ENCODE results near the gene KCNIP4.

The KCNIP4 gene

DNA sequence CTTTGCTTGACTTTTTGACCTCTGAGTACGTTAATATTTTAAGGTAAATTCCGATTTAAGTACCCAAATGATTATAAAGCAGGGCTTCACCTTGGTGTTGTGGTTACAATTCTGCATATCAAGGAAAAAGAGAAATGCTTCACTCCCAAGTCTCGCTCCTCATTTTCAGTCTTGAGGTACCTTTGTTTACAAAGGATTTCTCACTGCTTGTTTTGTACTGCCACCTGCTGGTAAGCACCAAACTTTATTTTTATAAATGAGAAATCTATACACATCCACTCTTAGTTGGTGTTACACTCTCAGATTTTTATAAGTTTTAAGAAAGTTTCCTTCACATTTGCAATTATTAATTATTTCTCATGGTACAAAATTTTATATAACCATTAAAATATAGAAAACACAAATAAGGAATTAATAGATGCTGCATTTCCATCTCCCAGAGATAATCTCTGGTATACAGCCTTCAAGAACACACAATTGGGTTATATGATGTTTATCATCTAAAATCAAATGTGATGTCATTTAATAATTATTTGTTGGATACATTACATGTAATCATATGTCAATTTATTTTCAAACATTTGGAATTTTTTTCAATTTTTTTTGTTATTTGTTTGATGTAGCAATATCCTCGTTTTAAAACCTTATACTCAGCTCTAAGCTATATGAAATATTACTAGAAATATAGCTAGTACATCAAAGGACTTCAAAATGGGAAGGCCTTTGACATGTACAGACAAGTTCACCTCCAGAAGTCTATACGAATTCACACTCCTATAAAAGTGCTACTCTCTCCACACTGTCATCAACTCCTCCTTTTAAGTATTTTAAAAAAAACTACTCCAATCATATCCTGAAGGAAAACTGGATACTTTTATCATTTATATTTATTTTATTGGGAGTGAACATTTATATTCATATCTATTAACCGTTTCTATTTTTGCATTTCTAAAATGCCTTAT is 179.9 kb downstream of the KCNIP4 start:
- DNase-seq (ENCODE audit: low read depth in 1 of 2, low spot score in 1 of 2): no peak

DNA sequence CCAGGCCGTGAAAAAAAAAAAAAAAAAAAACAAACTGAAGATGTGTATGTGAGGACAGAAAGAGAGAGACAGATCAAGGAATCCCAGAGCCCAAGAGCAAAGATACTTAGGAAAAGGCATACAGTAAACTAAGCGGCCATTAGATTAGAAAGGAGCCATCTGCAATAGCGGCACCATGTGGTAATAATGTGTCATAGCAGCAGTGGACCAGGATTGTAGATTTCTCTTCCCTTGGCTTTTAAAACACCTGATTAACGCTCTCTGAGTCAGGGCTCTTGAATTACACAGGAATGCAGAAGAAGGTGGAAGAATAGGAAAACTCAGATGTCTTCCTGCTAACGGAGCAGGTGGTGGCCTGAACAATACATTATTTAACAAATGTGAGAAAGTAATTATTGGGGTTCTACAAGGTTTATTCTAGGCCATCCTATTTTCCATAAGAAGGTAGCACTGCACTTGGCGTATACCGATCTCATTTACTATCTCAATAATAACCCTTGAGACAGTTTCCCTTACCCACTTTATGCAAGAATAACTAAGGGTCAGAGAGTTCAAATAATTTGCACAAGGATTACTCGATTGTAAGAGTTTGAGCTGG is 182.7 kb downstream of the KCNIP4 start:
- DNase-seq (ENCODE audit: low read depth in 1 of 2, low spot score in 1 of 2): no peak

GRCh38 chr4:21763855-21764254 is 184.7 kb downstream of the KCNIP4 start:
- no peak for DNase-seq (ENCODE audit: low read depth in 1 of 2, low spot score in 1 of 2)

DNA sequence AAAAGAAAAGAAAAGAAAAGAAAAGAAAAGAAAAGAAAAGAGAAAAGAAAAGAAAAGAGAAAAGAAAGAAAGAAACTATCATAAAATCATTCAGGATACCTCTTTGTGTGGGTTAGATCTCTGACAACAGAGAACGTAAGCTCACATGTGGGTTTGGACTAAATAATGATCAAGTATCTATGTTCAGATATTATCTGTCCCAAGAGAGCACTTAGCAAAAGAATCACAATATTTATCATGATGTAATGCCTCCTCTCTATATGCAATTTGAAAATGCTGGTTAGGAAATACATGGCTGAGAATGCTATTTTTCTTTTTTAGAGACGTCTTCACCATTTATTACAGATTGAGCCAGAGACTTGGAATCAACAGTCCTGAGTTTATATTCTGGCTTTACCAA is 191.3 kb downstream of the KCNIP4 start:
- no peak for DNase-seq (ENCODE audit: low read depth in 1 of 2, low spot score in 1 of 2)

GRCh38 chr4:21753084-21753760 is 195.3 kb downstream of the KCNIP4 start:
- no peak for DNase-seq (ENCODE audit: low read depth in 1 of 2, low spot score in 1 of 2)

GRCh38 chr4:21752616-21753015 is 196.0 kb downstream of the KCNIP4 start:
- DNase-seq (ENCODE audit: low read depth in 1 of 2, low spot score in 1 of 2): no peak

DNA sequence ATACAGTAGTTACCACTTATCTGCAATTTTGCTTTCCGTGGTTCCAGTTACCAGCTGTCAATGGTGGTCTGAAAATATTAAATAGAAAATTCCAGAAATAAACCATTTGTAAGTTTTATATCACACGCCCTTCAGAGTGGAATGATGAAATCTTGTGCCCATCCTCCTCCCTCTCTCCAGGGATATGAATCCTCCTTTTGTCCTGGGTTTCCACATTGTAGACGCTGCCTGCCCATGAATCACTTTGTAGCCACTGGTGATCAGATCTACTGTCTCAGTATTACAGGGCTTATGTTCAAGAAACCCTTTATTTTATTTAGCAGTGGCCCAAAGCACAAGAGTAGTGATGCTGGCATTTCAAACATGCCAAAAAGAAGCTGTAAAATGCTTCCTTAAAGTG is 198.6 kb downstream of the KCNIP4 start:
- DNase-seq (ENCODE audit: low read depth in 1 of 2, low spot score in 1 of 2): no peak

- no peak for DNase-seq (ENCODE audit: low read depth in 1 of 2, low spot score in 1 of 2)
Observed at GRCh38 chr4:21749412-21749811, 199.2 kb downstream of the KCNIP4 start.

GRCh38 chr4:21744046-21744445 is 204.5 kb downstream of the KCNIP4 start:
- DNase-seq (ENCODE audit: low read depth in 1 of 2, low spot score in 1 of 2): no peak

DNA sequence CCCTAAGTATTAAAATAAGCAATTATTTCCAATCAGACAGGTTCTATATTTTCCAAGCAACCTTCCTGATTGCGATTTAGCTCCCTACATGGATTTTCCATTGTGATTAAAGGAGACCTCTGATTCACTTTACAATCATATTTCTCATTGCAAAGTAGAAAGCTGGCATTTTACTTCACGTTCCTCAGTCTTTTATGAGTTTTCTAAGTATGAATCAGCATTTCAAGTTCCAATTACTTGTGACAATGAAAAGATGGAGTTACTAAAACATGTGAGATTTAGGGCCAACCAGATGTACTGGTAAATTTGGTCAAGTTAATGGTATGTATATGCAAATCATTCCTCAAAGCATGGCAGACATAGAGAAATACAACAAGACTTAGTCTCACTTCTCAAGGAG is 206.2 kb downstream of the KCNIP4 start:
- no peak for DNase-seq (ENCODE audit: low read depth in 1 of 2, low spot score in 1 of 2)

GRCh38 chr4:21738821-21739220 is 209.8 kb downstream of the KCNIP4 start:
- DNase-seq (ENCODE audit: low read depth in 1 of 2, low spot score in 1 of 2): no peak

GRCh38 chr4:21735866-21736265 is 212.7 kb downstream of the KCNIP4 start:
- no peak for DNase-seq (ENCODE audit: low read depth in 1 of 2, low spot score in 1 of 2)

GRCh38 chr4:21733894-21734630 is 214.5 kb downstream of the KCNIP4 start:
- DNase-seq (ENCODE audit: low read depth in 1 of 2, low spot score in 1 of 2): no peak

- no peak for DNase-seq (ENCODE audit: low read depth in 1 of 2, low spot score in 1 of 2)
Observed at GRCh38 chr4:21728304-21728703, 220.3 kb downstream of the KCNIP4 start.

DNA sequence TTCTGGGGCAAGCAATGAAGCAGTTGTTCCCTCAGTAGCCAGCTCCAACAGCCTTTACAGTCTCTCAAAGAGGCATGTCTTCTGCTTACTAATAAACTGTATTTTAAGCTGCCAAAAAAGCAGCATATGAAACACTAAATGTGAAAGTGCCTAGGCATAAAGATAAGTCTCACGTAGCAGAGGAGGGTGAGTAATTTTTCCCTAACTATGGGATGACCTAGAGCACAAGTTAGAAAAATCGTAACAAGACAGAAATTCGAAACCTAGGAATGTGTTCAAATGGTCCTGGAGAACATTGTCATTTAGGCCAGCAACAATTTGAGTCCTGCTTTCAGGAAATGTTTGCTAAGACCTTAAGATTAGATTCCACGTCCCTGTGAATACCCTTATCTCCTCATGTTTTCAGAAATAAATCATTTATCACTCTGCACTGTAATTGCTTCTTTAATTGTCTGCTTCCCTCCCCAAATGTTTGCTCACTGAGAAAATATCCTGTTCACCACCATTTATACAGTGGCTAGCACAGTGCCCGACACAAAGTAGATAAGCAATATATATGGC is 222.2 kb downstream of the KCNIP4 start:
- DNase-seq (ENCODE audit: low read depth in 1 of 2, low spot score in 1 of 2): no peak

DNA sequence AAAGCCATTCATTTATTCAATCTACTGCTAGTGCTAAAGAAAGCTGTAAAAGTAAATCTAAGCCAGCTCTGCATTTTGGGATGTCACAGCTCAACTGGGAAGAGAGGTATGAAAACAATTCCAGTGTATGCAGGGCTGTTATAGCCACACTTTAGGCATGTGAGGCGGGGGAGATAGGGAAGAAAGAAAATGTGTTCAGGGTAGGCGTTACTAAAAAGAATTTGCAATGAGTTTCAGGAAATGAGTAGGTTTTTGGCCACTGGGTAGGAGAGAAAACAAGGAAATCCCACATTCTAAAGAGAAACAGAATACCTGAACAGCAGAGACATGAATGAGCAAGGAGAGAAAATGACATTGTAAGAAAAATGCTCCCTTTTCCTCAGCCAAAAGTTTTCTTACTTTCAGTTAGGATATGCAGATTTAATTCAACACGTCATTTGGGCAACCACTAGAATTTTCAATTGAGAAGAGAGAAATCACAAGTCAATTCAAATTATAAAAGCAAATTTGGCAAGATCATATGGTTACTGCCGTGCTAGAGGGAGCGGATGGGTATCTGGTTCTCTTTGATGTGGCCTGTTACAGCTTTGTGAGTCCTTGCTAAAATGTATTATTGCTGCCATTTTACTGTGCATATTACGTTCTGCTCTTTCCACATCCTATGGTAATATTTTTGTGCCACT is 226.3 kb downstream of the KCNIP4 start:
- DNase-seq (ENCODE audit: low read depth in 1 of 2, low spot score in 1 of 2): no peak

GRCh38 chr4:21716531-21716930 is 232.0 kb downstream of the KCNIP4 start:
- DNase-seq (ENCODE audit: low read depth in 1 of 2, low spot score in 1 of 2): no peak

DNA sequence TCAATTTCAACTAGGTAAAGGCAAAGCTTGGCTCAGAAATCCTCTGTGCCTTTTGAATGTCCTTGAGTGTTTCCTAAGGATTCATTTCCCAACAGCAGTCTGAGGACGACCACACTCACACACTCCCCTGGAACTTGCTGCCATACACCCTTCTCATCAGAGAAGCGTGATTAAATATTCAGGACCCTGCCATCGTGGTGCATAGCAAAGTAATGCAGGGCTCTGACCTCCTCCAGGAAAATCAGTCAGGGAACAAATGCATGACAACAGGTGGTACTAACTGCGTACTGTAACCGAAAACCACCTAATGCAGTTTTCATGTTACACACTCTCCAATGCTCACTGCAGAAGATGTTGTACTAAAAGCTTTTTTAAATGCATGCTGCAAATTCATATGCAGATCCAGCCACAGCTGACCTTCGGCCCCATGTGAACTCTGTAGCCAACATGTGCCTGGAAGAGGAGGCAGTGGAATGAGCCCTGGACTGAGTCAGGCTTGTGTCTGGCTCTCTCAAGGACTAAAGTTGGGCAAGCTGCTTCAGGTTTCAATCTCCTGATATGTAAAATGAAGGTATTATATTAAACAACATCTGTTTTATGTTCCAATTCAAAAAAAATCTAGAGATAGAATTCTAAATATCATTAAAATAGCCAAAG is 238.3 kb downstream of the KCNIP4 start:
- DNase-seq (ENCODE audit: low read depth in 1 of 2, low spot score in 1 of 2): no peak

- no peak for DNase-seq (ENCODE audit: low read depth in 1 of 2, low spot score in 1 of 2)
Observed at GRCh38 chr4:21709761-21710160, 238.8 kb downstream of the KCNIP4 start.

- DNase-seq (ENCODE audit: low read depth in 1 of 2, low spot score in 1 of 2): no peak
Observed at GRCh38 chr4:21709031-21709430, 239.5 kb downstream of the KCNIP4 start.

Measured in activated T-helper 1 cell treated with anti-CD3 and anti-CD28 coated beads, Interleukin-2, amount 50 U/mL, for 16 hours (primary cell).